HepG2 (cell line): ENCODE results near the gene DENND4C. TPM values are rescaled to one million over a fixed set of nuclear protein-coding genes. Genes with fewer than 3 reads are reported as not detected.

Source experiments
- CERS6 ChIP-seq: sonication (generic); formaldehyde crosslinking; IDR thresholded peaks from 2 replicates; pipeline ENCODE4 v1.5.0; 2020; ENCODE audit warnings: missing genetic modification reagents
- CREM ChIP-seq, 2 experiments: sonication (generic) in 1 of 2; formaldehyde crosslinking in 1 of 2; IDR thresholded peaks; 2 replicates each; pipeline versions ENCODE4 v1.4.0 to v1.6.1; 2016 to 2020; ENCODE audit warnings: antibody characterized with exemption in 1 of 2, mild to moderate bottlenecking in 1 of 2, missing genetic modification reagents in 1 of 2
- CTCF ChIP-seq: sonication (generic); formaldehyde crosslinking; IDR thresholded peaks from 2 replicates; pipeline ENCODE4 v1.5.0; 2020; ENCODE audit warnings: mild to moderate bottlenecking, missing genetic modification reagents, moderate library complexity
- DR1 ChIP-seq: sonication (generic); formaldehyde crosslinking; IDR thresholded peaks from 2 replicates; pipeline ENCODE4 v1.8.0; 2021; ENCODE audit warnings: mild to moderate bottlenecking, missing genetic modification reagents, inconsistent platforms
- FOXA3 ChIP-seq: IDR thresholded peaks from 2 replicates; pipeline ENCODE4 v1.6.1; 2016; ENCODE audit warnings: missing genetic modification reagents, missing compliant biosample characterization
- HMG20A ChIP-seq: IDR thresholded peaks from 2 replicates; pipeline ENCODE4 v1.6.1; 2016; ENCODE audit warnings: borderline replicate concordance
- MTF1 ChIP-seq: sonication (generic); formaldehyde crosslinking; IDR thresholded peaks from 2 replicates; pipeline ENCODE4 v1.5.0; 2020; ENCODE audit warnings: missing genetic modification reagents
- MXD4 ChIP-seq: IDR thresholded peaks from 2 replicates; pipeline ENCODE4 v1.6.1; 2016; ENCODE audit warnings: mild to moderate bottlenecking, missing biosample characterization, missing genetic modification reagents
- PCBP1 ChIP-seq: fragments of 200-400 bp; formaldehyde crosslinking; IDR thresholded peaks from 2 replicates; pipeline ENCODE4 v1.6.1; 2017; ENCODE audit warnings: mild to moderate bottlenecking, low read depth, low read length, borderline replicate concordance
- RBM39 ChIP-seq: fragments of 200-400 bp; formaldehyde crosslinking; IDR thresholded peaks from one replicate; pipeline ENCODE4 v1.6.1; 2018; ENCODE audit warnings: antibody characterized with exemption, mild to moderate bottlenecking, low read depth, low read length; ENCODE audit not compliant: poor library complexity, severe bottlenecking
- SCMH1 ChIP-seq: sonication (generic); formaldehyde crosslinking; IDR thresholded peaks from 2 replicates; pipeline ENCODE4 v1.9.0; 2021; ENCODE audit warnings: missing genetic modification reagents, mild to moderate bottlenecking, borderline replicate concordance
- TRAFD1 ChIP-seq: sonication (generic); formaldehyde crosslinking; IDR thresholded peaks from 2 replicates; pipeline ENCODE4 v1.5.1; 2020; ENCODE audit warnings: missing genetic modification reagents, mild to moderate bottlenecking, borderline replicate concordance
- WIZ ChIP-seq: sonication (generic); formaldehyde crosslinking; IDR thresholded peaks from 2 replicates; pipeline ENCODE4 v1.5.1; 2020; ENCODE audit warnings: mild to moderate bottlenecking, missing genetic modification reagents
- ZEB1 ChIP-seq: IDR thresholded peaks from 2 replicates; pipeline ENCODE4 v1.6.1; 2012; ENCODE audit warnings: mild to moderate bottlenecking, low read depth, inconsistent platforms; ENCODE audit not compliant: insufficient replicate concordance
- ZNF34 ChIP-seq: sonication (generic); formaldehyde crosslinking; IDR thresholded peaks from 2 replicates; pipeline ENCODE4 v1.4.0; 2020; ENCODE audit warnings: mild to moderate bottlenecking, missing genetic modification reagents, borderline replicate concordance
- ZNF382 ChIP-seq: sonication (generic); formaldehyde crosslinking; IDR thresholded peaks from 2 replicates; pipeline ENCODE4 v1.5.0; 2020; ENCODE audit warnings: missing genetic modification reagents, mild to moderate bottlenecking, borderline replicate concordance
- ZNF546 ChIP-seq: sonication (generic); formaldehyde crosslinking; conservative IDR thresholded peaks from 2 replicates; pipeline ENCODE4 v1.8.1; 2023; ENCODE audit warnings: mild to moderate bottlenecking, missing genetic modification reagents
- ZNF597 ChIP-seq: sonication (generic); formaldehyde crosslinking; IDR thresholded peaks from 2 replicates; pipeline ENCODE4 v1.5.0; 2020; ENCODE audit warnings: missing genetic modification reagents
- ZNF691 ChIP-seq: sonication (generic); formaldehyde crosslinking; IDR thresholded peaks from 2 replicates; pipeline ENCODE4 v1.4.0; 2020; ENCODE audit warnings: missing genetic modification reagents, low read depth, mild to moderate bottlenecking, borderline replicate concordance
- ZNF710 ChIP-seq: sonication (generic); formaldehyde crosslinking; IDR thresholded peaks from 2 replicates; pipeline ENCODE4 v1.5.0; 2020; ENCODE audit warnings: mild to moderate bottlenecking, missing genetic modification reagents, borderline replicate concordance
- polyA plus RNA-seq, 8 experiments: library from polyadenylated mRNA; depleted of rRNA in 3 of 8; stranded (reverse) in 7 of 8; unstranded in 1 of 8; fragments of >200 nt; fragmentation: Illumina TruSeq in 4 of 8; extraction: Trizol in 4 of 8; gene quantifications; 2 replicates each; pipeline versions ENCODE4 v1.2.1 to v1.2.3, GENCODE V29; 2011 to 2016; ENCODE audit warnings: low read depth in 4 of 8, missing spikeins in 1 of 8, mixed read lengths in 1 of 8; ENCODE audit not compliant: insufficient read depth in 1 of 8
- total RNA-seq, 5 experiments: library from RNA; depleted of rRNA; stranded (reverse); fragments of >200 nt; fragmentation: Illumina TruSeq; extraction: Trizol; gene quantifications; 2 replicates each; pipeline ENCODE4 v1.2.3, GENCODE V29; 2016; ENCODE audit warnings: low read depth in 1 of 5

Gene DENND4C
- total and polyA plus RNA-seq, 2 of the 13 experiments (the other 11 are each of a cell fraction or from before 2014, with no cell fraction given): 19.1 to 27.2 TPM

- TF ChIP-seq ZNF710 (CRISPR knock-in tag) (no peak; the same call in 1 of the 2 replicates), ZEB1 (peak; percentile 76), ZNF691 (CRISPR knock-in tag) (no peak; the same call in 1 of the 2 replicates), CTCF (peak; percentile 48; the same call in 1 of the 2 replicates), TRAFD1 (CRISPR knock-in tag) (no peak), RBM39 (peak; percentile 61), MXD4 (CRISPR knock-in tag) (no peak), ZNF597 (CRISPR knock-in tag) (no peak), MTF1 (CRISPR knock-in tag) (0 out of 2 replicates have a peak, but pooled peaks have one; percentile 49), CERS6 (CRISPR knock-in tag) (peak; percentile 72; the same call in 1 of the 2 replicates), CREM (IDR thresholded peaks at IDR 0.05) (no peak), CREM (CRISPR knock-in tag; IDR thresholded peaks at IDR 0.05) (no peak), WIZ (CRISPR knock-in tag) (peak; percentile 64; the same call in 1 of the 2 replicates), HMG20A (CRISPR knock-in tag) (no peak), ZNF382 (CRISPR knock-in tag) (no peak), ZNF34 (no peak), DR1 (CRISPR knock-in tag) (peak; percentile 95), PCBP1 (no peak), SCMH1 (CRISPR knock-in tag) (no peak), FOXA3 (peak; percentile 14; the same call in 1 of the 2 replicates), ZNF546 (CRISPR knock-in tag) (no peak)
Observed at GRCh38 chr9:19408693-19409400, 178.4 kb downstream of the DENND4C start, which contains the start of gene ACER2 (continued).
